SK-N-DZ (cell line): ENCODE measurements around the gene NOC3L. TPM values are rescaled to one million over a fixed set of nuclear protein-coding genes. Genes with fewer than 3 reads are reported as not detected.
A peak's percentile ranks its signal among the peaks of the same experiment; 100 is the strongest.
"Not testable (repeated sequence)": the region's sequence is repeated elsewhere in the genome, so short reads cannot be mapped to it uniquely, and the experiment has no call there.

Experiments
- DNase-seq: peaks from one replicate; pipeline ENCODE4 v3.0.0-alpha.2; 2015; ENCODE audit warnings: low spot score
- polyA plus RNA-seq, 2 experiments: library from polyadenylated mRNA; depleted of rRNA; stranded (reverse); fragments of >200 nt; gene quantifications; 2 replicates each; pipeline ENCODE4 v1.2.3, GENCODE V29; 2014

The NOC3L gene
- 27.8 and 35.5 TPM in 2 replicates for polyA plus RNA-seq (2014; cell fraction: cytosol; rRNA removed)
- 47.4 and 50.0 TPM in 2 replicates for polyA plus RNA-seq (2014; cell fraction: nucleus; rRNA removed)

GRCh38 chr10:94362360-94363250, at the start of gene NOC3L:
Gene NOC3L (minus strand): TSS chr10:94362939. CDS start chr10:94362838, 101 bp downstream.
- DNase-seq: peak; percentile 94

GRCh38 chr10:94412449-94412848, 49.7 kb upstream of the NOC3L start:
- no peak for DNase-seq

DNA sequence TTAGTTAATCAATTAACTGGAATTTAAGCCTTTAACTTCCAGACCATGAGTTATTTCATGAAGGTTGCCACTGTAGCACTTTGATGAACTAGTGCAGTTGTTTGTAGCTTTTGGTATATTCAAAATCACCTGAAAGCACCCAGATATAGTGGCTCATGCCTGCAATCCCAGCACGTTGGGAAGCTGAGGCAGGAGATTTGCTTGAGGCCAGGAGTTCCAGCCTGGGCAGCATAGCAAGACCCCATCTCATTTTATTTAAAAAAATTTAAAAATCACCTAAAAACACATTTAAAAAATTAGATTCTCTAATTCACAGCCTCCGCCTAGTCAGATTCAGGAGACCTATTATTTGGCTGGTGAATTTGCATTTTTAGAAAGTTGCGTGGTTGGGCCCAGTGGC, 48.6 kb upstream of the NOC3L start:
- DNase-seq: no peak

DNA sequence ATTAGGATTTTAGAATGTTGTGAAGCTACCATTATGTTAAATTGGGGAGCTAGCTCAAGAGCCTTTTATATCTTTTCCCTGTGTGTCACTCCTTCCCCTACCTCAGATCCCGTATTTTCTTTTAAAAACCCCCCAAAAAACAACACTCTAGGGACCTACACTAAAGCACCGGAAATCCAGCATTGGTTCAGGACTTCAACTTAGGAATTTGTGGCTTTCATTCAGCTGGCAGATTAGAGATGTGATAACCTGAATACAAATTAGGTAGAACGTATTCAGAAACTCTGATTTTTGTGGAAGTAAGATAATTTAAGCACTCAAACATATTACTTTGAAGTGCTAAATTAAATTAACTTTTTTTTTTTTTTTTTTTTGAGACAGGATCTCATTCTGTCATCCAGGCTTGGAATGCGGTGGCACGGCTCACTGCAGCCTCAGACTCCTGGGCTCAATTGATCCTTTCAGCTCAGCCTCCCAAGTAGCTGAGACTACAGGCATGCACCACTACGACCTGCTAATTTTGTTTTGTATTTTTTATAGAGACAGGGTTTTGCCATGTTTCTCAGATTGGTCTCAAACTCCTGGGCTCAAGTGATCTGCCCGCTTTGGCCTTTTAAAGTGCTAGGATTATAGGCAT, 46.4 kb upstream of the NOC3L start:
- DNase-seq: no peak

DNA sequence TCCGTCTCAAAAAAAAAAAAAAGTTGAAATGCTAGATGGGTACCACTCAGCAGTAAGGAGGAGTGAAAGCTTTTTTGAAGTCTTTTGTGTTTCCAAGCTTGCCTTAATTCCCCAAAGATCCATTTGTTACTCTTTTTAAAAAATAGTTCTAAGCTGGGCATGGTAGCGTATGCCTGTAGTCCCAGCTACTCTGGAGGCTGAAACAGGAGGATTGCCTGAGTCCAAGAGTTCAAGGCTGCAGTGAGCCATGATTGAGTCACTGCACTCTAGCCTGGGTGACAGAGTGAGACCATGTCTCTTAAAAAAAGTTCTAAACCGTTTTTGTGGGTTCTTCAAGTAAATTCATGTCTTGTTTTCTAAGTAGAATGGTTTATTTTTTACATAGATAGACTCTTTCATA, 44.9 kb upstream of the NOC3L start:
- DNase-seq: no peak

DNA sequence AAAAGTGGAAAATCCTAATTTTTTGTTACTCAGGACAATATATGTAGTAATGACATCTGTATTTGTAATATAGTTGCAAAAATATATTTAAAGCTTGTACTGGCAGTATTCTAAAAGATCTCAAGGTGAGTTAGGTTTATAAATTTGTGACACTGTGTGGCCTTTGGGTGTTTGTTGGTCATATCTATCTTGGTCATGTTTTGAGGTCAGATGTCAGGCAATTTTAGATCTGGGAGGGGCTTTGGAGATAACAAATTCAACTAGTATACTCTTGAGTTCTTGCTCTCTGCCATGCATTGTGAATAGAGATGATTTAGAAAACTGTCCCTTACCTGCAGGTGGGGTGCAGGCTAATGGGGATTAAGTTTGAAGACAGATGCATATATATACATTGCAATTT, 42.7 kb upstream of the NOC3L start:
- DNase-seq: no peak

- peak; percentile 55 for DNase-seq
Measured at GRCh38 chr10:94403380-94404213, 40.9 kb upstream of the NOC3L start.

DNA sequence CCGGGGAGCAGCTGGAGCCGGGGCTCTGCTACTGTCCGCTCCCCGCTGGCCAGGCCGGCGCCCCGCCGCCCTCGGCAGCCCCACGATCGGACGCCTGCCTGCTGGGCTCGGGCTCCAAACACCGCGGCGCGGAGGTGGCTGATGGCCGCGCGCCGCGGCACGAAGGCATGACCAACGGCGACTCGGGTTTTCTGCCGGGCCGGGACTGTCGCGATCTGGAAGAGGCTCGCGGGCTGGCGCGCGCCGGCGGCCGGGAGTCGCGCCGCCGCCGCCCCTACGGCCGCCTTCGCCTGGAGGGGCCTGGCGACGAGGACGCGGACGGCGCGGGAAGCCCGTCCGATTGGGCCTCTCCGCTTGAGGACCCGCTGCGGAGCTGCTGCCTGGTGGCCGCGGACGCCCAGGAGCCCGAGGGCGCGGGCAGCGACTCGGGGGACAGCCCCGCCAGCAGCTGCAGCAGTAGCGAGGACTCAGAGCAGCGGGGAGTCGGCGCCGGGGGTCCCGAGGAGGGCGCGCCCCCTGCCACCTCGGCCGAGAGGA, 40.2 kb upstream of the NOC3L start:
- peak; percentile 42 for DNase-seq

DNA sequence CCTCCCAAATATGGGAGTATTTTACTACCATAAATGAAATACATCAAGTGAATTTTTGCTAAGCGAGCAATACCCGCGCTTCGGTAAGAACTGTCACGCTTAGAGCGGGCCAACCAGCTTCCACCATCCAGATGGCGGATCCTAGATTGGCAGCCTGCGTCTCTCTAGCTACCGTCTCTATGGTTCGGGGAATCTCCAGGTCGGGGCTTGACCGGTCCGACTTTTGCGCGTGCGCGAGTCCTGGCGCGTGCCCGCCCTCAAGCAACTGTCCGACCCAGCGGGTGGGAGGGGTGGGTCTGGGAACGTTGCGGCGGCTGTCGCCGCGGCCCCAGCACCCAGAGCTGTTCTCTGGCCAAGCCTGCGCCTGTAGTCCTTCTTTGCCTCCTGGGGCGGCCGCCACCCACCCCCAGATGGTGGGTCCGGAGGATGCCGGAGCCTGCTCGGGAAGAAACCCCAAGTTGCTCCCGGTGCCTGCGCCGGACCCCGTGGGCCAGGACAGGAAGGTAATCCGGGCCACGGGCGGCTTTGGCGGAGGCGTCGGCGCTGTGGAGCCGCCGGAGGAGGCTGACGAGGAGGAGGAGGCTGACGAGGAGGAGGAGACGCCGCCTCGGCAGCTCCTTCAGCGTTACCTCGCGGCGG, 39.6 kb upstream of the NOC3L start, which contains the start of gene TBC1D12:
TBC1D12 (plus strand) TSS at position 338 of the 639 bp plus-strand sequence; CDS start at position 411, 73 bp downstream.
- peak; percentile 96 for DNase-seq

DNA sequence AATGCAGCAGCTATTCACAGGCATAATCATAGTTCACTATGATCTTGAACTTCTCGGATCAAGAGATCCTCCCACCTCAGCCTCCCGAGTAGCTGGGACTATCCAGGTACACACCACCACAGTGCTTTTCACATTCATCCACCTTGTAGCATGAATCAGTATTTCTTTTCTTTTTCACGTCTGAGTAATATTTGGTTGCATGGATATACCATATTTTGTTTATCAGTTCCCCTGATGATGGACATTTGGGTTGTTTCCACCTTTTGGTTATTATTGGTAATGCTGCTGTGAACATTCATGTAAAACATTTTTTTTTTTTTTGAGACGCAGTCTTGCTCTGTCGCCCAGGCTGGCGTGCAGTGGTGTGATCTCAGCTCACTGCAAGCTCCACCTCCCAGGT, 36.0 kb upstream of the NOC3L start:
- no peak for DNase-seq

- no peak for DNase-seq
Measured at GRCh38 chr10:94397549-94398370, 35.0 kb upstream of the NOC3L start.

GRCh38 chr10:94392117-94392516, 29.4 kb upstream of the NOC3L start:
- not testable (repeated sequence) for DNase-seq

DNA sequence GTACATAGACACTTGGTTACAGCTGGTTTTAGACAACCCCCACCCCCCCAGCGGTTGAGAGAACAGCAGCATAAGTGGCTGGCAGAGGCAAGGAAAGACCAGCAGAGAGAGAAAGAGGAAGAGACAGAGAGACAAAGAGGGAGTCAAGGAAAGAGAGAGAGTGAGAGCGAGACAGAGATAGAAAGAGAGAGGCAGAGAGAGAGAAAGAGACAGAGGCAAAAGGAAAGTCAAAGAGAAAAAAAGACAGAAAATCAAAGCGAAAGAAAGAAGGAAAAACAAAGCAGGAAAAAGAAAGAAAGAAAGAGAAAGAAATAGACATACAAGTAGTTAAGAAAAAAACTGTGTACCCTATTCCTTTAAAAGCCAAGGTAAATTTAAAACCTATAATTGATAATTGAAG, 23.0 kb upstream of the NOC3L start:
- not testable (repeated sequence) for DNase-seq

- no peak for DNase-seq
Measured at GRCh38 chr10:94383530-94383929, 20.8 kb upstream of the NOC3L start.

GRCh38 chr10:94376865-94377264, 14.1 kb upstream of the NOC3L start:
- DNase-seq: no peak

DNA sequence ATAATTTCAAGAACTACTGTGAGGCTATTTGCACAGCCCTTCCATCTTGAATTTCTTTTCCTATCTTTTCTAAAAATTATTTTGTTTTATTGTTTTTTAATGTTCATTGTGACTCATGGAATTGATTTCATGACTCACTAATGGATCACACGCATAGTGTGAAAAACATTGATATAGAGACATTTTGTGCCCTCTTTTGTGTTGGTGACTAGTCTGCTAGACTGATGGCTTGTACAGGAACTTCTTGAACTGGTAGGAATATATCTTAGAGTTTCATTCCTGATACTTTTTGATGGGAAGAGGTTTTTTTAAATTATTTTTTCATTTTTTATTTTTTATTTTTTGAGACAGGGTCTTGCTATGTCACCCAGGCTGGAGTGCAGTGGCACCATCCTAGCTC, 12.6 kb upstream of the NOC3L start:
- no peak for DNase-seq

DNA sequence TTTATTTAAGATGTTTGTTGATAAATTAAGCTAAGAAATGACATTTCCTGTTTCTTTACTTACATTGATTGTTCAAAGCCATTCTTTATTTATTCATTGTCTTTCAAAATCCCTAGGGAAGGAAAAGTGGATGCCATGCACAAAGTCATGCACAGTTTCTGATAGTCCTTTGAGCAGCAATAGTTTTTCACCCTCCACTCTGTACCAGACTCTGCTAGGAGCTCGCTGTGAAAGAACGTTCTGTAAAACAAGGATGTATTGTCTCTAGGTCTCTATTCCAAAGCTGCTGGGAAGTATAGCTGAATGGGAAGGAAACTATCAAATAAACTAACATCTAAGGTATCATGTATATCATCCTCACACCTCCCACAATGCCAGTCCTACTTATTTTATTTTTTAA, 7.8 kb upstream of the NOC3L start:
- DNase-seq: no peak

- no peak for DNase-seq
Measured at GRCh38 chr10:94366382-94366781, 3.6 kb upstream of the NOC3L start.

DNA sequence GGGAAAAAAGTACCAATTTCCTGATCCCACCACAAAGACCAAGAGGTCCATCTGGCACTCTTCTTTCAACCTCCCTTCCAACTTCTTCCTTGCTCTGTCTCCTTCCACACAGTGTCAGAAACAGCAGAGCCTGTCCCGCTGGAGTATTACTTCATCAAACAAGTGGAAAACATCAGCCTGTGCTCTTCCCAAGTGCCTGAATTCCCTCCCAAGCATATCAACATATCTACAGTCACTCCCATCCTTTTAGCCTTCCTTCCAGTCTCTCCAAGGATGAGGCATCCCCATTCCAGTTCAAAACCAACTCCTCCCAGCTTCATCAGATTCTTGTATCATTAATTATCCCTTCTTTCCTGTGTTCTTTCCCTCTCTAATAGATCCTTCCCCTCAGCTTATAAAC, 1.7 kb upstream of the NOC3L start:
- no peak for DNase-seq

DNA sequence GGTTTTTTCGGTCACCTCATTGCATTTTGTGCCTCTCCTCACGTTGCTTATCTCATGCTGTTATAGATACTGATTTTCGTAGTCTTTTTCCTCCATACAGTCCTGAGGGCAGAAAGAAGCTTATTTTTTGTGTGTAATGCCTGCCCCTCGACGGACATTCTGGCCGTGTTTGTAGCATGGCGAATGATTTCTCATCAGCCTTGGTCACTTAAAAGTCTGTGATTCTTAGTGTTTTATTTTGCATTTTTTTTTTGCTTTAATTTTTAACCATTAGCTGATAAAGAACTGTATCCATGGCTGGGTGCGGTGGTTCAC, 469 bp upstream of the NOC3L start:
- no peak for DNase-seq
